Stimulated activated CD4-positive, alpha-beta T cell treated with anti-CD3 and anti-CD28 coated beads, Interleukin-12 subunit alpha, Interleukin-12 subunit beta, amount 100 ng/mL, for 4 hours (primary cell): ENCODE data around the gene NACAD.

Experiments
- DNase-seq: peaks from one replicate; pipeline ENCODE4 v3.0.0-alpha.2; 2020

The NACAD gene

GRCh38 chr7:45089341-45089891, 647 bp upstream of the NACAD start:
- peak; percentile 46 for DNase-seq

DNA sequence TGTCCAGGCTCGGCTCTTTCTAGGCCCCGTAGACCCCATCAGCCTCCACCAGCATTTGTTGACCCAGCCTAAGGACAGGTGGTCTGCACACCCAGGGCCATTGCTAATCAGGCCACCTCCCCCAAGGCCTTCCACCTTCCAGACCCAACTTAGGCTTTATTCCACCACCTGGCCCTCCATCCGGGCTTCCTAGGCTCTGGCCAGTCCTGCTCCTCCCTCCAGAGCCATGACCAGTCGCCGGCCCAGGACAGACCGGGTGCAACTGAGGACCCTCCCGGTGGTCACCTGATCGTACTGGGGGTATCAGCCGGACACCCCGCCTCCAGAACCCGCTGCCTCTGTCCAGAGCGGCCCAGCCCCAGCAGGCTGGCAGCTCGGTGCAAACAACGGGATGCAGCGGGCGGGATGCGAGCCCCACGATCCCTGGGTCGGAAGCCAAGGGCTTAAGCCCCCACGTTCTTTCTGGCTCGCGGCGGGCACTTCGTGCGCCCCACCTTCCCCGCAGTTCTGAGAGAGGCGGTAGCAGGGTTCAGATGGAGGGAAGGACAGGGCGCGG, 545 bp downstream of the NACAD start:
- no peak for DNase-seq

GRCh38 chr7:45087301-45088145, 1.2 kb downstream of the NACAD start:
- no peak for DNase-seq

DNA sequence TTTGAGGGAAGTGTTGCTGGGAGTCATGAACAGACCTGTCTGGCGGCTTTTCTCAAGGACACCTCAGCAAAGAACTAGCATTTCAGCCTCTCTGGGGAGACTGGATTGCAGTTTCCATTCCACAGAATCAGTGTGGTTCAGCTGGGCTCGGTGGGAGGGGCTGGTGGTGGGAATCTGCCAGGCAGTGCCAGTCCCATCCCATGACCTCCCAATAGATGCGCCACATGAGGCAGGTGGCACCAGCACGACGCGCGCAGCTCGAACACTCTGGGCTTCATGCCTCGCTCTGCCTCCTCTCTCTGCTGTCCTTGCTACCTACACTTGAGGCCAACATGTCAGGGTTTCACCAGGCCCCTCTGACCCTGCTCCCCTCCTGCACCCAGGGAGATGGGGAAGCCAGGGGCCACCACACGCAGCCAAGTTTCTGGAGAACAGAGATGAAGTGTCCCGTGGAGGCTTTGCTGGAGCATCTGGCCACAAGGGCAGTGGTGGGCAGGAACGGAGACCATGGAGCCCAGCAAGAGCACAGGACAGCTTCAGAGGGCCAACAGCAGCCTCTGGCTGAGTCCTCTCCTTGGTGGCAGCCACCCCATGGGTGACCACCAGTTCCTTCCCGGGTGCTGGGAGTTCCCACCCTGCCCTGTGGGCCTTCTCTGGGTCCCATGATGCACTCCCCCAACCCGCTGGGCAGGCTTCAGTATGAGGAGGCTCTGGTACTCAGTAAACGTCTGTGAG, 2.3 kb downstream of the NACAD start:
- no peak for DNase-seq

DNA sequence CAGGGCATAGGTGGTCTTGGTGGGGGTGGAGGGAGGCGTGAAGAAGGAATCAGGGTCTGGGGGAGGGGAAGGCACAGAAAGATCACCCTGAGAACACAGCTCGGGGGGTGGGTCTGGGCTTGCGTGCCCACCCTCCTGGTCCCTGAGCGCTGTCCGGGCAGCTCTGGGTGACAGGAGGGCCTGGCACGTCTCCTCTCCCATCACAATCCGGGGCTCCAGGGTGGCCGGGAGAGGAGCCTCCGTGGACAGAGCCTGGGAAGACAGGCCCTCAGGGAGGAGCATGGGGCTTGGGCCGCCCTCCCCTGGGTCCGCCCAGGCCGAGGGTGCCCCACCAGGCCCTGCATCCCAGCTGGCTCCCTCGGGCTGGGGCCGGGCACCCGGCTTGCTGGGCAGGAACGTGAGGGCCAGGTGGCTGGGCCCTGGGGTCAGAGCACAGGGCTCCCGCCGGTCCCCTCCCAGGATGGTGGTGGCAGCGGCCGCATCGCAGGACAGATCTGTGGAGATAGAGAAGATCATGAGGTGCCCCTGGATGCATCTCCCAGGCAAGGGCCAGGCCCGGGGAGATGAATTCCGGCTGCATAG, 3.1 kb downstream of the NACAD start:
- DNase-seq = no peak

DNA sequence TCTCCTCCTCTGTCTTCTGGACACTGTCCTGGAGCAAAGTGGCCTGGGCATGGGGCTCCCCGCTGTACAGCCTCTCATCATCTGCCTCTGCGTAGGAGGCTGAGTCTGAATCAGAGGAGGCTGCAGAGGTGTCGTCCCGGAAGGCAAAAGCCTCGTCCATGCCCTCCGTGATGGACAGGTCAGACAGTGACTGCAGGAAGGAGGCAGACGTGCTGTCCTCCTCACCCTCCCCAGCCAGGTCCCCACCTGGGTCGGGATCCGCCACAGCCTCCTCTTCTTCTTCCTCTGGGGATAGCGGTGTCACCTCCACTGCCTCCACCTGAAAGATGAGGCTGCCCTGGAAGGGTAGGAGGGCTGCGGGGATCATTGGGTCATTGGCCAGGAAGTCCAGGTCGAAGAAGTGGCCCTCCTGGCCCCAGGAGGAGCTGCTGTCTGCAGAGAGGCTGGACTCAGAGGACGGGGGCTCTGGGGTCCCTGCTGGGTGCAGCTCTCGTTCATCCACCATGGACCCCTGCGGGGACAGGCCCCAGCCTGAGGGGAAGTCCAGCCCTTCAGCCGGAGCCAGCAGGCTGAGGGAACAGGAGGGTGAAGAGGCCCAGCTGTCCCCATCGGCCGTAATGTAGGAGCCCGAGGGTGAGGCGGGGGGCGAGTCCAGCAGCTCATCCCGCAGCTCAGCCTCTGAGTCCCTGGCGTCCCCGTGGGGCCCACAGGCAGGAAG, 3.7 kb downstream of the NACAD start:
- no peak for DNase-seq

DNA sequence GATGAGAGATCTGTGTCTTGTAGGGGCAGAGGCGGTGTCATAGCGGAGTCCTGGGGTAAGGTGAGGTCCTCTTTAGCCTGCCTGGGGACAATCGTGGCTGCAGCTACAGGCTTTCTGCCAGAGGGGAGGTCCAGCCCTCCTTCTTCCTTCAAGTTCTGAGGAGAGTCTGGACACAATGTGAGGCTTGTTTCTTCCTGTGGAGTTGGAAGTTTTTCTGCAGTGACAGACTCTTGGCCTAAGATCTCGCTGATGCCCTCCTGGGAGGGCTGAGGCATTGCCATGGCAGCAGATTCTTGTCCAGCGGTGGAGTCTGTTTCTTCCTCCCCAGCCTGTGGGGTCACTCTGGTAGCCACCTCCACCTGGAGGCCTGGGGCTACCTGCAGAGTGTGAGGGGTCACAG, 4.4 kb downstream of the NACAD start:
- no peak for DNase-seq

DNA sequence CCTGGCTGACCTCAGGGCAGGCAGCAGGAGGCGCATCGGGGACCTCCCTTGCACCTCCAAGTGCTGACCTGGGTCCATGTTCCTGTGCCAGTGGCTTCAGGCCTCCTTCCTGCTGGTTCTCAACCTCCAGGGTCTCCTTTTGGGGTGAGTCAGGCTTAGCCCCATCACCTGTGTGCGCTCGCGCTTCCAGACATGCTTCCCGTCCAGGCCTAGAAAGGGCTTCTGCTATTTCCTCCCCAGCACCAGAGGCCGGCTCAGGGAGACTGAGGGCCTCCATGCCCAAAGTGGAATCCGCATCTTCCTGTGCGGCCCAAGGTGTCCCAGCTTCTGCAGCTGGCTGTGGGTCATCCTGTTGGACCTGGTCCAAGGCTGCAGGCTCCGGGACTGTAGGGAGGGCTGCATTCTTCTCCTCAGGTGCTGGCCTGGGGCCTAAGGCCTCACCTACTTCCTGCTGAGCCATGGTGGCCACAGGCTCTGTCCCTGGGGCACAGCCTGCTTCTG, 5.9 kb downstream of the NACAD start:
- no peak for DNase-seq

DNA sequence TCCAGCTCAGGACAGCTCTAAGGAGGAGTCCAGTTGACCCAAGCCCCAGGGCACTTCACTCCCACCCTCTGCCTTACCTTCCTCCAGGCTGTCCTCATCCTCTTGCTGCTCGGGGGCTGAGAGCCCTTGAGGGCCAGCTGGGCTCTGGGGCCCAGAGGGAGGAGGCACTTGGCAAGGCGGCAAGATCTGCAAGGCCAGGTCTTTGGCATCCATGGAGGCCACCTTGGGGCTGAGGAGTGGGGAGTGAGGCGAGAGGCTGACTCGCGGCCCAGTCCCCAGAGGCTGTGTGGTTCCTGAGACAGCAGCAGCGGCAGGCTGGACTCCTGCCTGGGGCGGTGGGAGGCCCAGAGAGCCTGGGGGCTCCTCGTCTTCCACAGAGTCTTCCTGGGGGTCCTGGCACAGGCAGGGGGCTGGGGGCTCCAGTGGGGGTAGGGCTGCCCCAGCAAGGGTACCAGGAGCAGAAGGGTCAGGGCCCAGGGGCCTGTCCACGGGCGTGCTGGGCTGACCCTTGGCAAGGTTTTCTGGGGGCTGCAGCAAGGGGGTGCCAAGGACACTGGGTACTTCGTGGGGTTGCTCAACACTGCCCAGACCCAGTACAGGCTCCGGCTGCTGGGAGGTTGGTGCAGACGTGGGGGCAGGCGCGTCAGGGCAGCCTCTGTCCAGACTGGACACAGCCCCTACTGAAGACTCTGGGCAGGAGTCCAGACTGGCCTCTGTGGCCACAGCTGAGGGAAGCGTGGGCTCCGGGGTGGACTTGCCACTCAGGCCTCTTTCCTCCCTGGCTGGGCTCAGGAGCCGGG, 6.5 kb downstream of the NACAD start:
- no peak for DNase-seq

GRCh38 chr7:45081670-45081974, 7.1 kb downstream of the NACAD start:
- no peak for DNase-seq

GRCh38 chr7:45080958-45081669, 7.7 kb downstream of the NACAD start:
- no peak for DNase-seq

DNA sequence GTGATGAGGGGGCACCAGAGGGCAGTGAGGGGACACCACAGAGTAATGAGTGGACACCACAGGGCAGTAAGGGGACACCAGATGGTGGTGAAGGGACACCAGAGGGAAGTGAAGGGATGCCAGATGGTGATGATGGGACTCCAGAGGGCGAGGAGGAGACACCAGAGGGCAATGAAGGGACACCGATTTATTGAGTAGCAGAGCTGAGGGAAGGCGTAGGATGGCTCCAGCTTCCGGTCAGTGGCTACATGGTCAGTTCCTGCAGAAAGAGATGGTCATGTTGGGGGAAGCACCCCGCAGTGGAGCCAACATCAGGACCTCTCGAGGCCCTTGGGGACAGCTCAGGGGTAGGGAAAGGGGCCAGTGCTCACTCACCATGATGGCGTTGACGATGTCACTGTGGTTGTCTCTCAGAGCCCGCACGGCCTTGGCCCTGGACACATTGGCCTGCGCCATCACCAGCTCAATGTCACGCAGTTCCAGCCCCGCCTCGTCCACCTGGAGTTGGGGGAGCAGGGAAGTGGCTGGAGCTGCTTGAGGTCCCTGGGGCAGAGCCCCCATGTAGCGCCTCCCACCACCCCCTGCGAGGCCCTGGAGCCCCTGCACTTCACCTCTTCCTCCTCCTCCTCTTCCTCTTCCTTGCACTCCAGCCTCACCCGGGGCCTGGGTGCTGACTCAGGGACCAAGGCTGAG, 8.4 kb downstream of the NACAD start:
- DNase-seq = no peak

- no peak for DNase-seq
Measured at GRCh38 chr7:45078125-45078681, 10.6 kb downstream of the NACAD start.

DNA sequence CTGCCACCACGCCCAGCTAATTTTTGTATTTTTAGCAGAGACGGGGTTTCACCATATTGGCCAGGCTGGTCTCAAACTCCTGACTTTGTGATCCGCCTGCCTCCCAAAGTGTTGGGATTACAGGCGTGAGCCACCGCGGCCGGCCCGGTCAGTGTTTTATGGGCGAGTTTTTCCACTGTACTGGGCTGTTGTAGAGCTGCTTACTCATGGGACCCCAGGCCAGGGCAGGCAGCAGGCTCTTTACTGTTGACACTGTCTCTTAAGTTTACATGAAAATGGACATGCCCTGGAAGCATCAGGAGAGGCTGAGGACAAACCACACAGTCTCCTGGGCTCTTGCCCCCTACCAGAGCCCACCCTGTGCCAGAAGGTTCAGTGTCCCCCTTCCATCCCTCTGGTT, 11.2 kb downstream of the NACAD start:
- no peak for DNase-seq

- no peak for DNase-seq
Measured at GRCh38 chr7:45076946-45077345, 11.8 kb downstream of the NACAD start.

- DNase-seq = no peak
Measured at GRCh38 chr7:45075871-45076796, 12.6 kb downstream of the NACAD start.

- no peak for DNase-seq
Measured at GRCh38 chr7:45075355-45075644, 13.5 kb downstream of the NACAD start.

- no peak for DNase-seq
Measured at GRCh38 chr7:45074528-45075354, 14.0 kb downstream of the NACAD start.
